Stimulated activated CD8-positive, alpha-beta memory T cell treated with anti-CD3 and anti-CD28 coated beads, Interleukin-12 subunit alpha, Interleukin-12 subunit beta, amount 100 ng/mL, for 24 hours (primary cell): ENCODE data around the gene CCDC33.

Source experiments
- DNase-seq: peaks from one replicate; pipeline ENCODE4 v3.0.0-alpha.2; 2020; ENCODE audit errors: extremely low read depth

CCDC33 gene

DNA sequence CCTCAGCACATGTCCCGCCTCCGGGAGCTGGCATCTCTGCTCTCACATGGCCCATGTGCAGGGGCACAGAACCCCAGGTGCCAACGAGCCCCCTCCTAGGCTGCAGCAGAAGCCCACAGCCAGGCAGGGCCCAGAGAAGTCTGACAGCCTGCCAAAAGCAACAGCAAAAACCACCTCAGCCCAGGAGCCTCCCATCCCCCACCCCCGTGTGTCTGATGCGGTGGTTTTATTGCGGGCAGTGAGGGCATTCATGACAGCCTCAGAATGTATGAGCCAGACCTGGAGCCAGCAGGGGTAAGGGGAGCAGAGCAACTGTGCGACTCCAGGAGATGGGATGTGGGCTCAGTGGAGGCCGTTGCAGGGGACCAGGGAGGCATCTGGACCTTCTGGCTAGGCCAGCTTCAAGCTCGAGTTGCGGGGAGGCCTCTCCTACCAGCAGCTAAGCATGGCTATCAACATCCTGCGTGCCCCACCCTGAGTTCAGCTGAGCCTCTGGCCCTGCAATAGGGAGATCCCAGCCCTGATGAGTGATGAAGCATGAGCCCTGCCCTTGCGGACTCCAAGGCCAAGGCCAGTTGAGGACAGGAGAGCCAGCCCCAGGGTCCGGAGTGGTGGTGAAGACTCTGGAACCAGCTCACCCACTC lies 78.8 kb downstream of the CCDC33 start:
- no peak for DNase-seq

DNA sequence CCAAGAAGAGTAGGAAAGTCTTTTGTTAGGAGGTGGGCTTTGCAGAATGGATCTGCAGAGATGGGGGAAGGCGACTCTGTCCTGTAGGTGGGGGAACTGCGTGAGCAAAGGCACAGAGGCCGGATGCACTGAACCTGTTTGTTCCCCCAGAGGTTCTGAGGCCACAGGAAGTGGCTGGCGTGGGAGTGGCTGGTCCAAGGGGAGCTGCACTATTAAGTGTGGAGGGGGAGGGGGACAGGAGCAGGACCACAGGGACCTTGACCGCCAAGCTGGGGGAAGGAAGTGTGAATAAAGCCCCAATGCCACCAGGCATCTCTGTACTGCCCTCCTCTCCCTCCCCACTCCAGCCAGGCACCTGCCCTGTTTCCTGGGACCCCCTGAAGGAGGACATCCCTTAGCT lies 79.5 kb downstream of the CCDC33 start:
- no peak for DNase-seq

DNA sequence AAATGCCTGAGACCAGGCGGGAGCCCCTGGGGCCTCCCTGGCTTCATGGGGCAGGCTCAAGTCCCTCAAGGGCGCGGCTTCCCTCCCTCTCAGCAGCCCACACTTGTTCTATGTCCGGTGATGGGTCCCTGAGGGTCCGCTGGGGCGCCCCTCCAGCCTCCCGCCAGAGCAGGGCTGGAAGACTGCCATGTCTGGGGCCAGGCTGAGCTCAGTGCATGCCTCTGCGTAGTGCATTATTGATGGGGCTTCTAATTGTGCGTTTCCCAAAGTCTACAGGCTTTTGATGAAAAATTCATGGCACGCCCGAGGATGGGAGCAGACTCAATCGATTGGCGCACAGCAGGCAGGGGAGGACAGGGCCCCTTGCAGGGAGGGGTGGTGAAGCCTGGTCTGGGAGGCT lies 80.0 kb downstream of the CCDC33 start:
- DNase-seq, result no peak

DNA sequence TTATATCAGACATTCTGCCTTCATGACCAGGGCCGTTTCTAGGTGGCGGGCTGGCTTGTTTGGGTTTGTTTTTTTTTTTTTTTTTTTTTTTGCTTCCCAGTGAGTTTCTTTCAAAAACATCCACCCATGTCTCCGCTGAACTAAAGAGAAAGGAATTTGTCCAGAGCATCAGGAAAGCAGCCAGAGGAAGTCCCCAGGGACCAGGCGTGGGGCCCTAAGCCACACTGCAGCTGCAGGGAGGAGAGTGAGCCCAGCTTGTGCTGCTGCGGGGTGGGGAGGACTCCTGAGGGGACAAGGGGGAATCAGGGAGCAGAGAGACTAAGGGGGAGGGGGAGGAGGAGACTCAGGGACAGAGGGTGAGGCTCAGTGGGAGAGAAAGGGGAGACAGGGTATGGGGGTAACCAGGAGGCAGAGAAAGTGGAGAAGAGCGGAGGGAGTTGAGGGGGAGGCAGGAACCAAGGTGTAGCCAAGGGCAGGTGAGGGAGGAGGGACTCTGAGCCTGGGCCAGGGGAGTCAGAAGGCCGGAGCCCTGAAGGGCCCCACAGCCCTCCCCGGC lies 81.8 kb downstream of the CCDC33 start:
- no peak for DNase-seq

DNA sequence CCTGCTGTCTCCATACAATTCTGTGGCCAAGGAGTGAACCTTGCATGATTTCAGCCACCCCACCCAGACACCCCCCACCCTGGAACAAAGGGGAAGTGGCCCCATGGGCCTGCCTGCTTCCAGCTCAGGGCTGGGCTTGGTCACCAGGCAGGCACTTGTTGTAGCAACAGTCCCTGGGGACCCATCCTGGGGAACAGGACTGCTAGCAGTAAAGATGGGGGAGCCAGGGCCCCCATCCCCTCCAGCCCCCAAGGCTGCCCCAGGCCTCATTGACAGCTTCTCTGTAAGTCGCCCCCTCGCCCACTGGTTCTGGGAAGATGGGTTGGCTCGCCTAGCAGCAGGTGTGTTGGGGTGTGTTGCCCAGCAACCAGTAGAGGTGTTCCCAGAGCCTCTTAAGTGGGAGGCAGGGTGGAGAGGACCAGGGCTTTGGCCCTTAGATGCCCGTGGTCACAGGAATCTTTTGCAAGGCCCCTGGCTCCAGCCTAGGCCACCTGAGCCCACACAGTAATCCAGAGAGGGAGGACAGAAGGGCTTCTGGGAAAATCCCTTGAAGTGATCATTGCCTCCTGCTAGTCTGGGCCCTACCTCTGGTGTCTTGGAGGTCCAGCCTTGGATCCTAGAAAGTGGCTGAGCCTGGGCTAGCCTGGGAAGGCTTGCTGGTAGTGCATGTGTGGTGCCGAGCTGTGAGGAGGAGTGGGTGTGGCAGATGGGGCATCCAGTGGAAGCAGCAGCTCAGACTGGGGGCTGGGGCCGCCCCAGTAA lies 82.4 kb downstream of the CCDC33 start:
- DNase-seq, result no peak

DNA sequence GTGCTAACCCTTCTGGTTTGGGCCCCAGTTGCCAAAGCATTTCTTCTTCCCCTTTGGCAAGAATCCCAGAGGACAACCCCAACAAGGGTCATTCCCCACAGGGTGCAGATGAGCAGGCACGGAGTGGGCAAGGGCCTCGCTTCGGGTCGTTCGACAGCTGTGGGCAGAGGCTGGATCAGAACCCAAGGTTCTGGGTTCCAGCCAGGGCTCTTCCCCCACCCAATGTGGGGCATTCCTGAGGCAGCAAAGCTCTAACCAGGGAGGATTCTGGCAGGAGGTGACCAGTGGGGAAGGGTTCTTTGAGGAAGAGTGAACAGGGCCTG lies 83.0 kb downstream of the CCDC33 start:
- DNase-seq, result no peak

DNA sequence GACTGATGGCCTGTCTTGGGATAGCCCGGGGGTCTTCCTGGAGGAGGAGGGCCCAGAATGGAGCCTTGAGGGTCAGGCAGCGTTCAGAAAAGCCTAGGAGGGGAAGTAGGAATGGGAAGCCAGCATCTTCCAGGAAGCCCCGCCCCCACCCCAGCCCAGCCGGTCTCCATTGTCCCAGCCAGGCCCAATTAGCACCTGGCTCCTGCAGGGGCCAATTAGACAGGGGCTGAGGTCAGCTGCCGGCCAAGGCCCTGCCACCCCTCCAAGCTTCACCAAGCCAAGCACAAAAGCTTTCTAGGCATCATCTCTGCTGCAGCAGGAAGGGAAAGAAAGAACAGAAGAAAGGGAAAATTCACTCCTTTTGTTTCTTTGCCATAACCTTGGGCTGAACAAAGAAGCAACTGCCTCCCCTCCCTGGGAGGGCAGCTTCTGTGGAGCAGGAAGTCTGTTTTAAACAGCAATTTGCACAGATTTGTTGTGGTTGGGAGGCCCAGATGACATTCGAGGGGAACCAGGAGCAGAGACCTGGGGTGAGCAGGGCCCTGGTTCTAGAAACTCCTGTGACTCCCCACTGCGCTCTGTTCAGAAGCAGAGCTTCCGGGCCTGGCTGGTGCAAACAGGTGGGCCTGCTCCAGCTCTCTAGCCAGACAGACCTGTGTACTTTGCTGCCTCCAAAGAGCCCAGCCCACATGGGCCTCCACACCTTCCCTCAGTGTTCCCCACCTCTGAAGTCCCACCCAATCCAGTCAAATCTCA lies 83.6 kb downstream of the CCDC33 start:
- no peak for DNase-seq

DNA sequence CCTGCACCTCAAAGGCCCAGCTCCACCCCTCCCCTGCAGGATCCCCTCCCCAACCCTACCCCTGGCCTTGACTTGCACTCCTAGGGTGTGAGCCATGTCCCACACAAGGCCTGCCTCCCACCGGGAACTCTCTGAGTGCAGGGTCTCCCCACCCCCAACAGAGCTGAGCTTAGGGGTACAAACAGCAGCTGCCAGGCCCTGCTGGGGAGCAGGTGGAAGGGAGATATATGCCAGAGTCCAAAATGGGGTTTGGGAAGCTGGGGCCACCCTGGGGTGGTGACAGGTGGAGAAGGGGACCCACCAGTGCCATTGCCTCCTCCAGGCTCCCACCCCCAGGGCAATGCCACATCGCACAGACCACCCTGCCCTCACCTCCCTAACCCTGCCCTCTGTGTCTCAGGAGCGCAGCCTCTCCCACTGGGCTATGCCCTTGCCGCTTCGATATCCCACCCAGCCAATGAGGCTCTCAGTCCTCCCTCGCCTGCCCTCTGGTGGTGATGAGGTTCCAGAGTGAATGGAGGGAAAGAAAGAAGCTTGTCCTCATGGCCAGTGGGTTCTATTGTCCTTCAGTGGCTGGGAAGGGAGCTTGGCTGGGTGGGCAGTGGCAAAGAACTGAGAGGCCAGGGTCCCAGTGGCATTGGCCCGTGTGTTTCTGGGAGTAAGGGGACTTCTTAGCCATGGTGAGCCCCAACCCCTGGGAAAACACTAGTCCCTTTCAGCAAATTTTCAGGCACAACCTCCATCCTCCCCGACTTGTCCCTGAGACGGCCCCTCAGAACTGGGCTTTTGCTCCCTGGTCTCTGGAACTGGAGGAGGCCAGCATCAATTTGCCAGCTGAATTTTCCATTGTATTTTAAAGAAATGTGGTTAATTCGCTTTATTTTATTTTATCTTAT lies 84.5 kb downstream of the CCDC33 start:
- DNase-seq, result no peak

DNA sequence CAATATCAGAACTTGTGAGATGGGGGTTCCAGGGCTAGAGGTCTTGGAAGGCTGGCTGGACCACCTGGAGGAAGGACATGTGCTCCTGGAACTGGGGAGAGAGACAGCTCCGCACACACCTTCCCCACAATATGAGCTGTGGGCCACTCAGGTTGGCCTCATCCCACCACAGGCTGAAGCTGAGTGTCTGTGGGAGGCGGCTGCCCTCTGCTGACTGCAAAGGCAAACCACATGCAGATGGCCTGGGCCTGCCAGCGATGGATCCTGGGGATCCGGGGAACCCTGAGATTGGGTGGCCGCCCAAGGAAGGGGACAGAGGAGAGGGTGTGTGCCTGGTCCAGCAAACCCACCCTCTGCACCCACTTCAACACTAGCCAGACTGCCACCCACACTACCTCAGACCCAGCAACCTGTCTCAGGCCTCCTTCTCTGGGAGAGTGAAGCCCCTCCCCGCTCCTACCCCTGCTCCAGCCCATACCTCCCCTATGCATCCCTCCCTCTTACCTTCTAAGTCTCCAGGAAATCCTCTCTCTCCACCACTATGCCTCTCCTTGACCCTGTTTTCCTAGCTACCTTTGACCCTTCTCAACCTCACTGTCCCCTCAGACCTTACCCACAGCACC lies 86.5 kb downstream of the CCDC33 start:
- DNase-seq, result peak; percentile 25

DNA sequence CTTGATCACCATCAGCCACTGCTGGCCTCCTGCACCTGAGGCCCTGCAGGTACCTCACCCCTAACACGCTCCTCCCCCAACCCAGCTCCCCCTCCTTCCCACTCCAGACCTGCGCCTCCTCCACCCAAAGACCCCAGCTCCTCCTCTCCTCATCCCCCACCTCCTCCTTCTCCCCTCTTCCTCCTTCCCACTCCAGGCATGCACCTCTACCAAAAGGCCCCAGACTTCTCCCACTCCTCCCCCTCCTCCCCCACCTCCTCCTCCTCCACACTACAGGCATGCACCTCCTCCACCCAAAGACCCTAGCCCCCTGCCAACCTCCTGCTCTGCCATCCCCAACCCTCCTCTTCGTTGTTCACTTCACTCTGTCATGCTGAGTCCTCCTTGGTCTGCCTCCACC lies 88.6 kb downstream of the CCDC33 start:
- no peak for DNase-seq

DNA sequence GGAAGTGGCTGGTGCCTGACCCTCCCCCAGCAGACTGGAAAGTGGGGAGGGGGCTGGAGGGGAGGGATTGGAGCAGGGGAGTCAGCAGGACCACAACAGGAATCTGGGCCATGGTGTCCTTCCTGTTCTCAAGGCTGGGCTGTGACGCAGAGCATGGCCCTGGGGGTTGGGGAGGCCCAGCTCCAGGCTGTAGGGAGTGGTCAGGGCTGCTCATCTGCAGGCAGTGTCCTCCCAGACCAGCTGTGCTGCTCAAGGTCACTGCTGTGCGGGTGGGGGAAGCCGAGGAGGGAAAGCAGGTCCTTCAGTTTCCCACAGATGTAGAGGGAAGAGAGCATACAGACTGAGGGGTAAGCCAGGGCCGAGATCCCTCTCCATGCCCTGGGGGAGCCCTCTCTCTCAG lies 90.6 kb downstream of the CCDC33 start:
- no peak for DNase-seq

DNA sequence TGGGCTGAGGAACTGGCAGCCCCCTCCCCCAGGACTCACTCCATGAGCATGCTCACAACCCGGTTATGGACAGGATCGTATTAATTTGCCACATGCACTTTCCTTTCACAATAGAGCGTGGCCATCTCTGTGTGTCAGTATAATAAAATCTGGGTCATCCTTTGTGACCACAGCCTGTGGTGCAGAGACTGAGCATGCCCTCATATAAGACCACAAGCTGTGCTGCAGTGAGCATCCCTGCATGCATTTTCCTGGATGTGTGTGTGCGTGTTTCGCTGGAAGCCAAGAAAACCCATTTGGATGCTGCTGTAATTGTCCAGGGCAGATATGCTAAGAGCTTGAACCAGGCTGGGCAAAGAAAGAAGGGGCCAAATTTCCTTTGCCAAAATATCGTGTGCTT lies 91.6 kb downstream of the CCDC33 start:
- no peak for DNase-seq

DNA sequence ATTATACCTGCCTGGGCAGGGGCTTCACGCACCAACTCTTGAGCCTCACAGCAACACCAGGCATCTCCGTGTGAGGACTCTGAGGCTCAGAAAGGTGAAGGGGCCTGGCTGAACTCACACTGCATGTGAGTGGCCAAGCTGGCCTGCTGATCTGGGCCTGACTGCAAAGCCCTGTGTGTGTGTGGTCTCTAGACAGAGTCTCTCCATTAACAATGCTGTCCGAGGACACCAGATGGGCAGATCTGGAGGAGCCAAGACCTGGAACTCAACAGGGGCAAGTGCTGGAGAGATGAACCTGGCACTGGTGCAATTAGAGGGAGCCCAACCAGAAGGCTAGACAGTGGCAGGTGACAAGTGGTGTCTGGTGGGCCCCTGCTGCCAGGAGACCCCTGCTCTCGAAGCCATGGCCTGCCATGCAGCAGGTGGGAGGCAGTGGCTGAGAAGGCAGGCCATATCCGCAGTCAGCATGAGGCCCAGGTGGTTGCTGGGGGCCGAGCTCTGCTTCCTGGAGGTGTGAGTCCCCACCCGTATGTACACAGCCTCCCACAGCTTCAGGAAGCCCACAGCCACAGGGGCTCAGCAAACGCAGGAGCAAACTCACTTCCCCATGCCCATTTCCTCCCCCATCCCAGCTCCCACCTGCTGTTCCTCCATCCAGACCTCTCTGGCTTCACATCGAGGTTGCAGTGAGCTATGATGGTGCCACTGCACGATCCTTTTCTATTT lies 92.4 kb downstream of the CCDC33 start:
- no peak for DNase-seq

DNA sequence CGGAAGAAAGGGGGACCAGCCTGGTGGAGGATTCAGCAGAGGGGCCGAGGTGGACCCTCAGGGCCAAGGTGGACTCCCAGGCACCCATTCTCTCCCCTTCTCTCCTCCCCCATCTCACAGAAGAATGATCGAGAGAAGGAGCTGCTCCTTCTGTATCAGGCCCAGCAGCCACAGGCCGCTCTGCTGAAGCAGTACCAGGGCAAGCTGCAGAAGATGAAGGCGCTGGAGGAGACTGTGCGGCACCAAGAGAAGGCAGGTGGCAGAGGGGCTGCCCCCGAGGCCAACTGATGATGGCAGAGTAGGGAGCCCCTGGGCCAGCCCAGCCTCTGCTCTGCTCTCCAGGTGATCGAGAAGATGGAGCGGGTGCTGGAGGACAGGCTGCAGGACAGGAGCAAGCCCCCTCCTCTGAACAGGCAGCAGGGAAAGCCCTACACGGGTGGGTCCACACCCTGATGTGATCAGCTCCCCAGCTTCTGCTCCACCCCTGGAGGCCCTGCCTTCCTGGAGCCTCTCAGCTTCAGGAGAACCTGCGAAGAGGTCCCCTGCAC lies 94.8 kb downstream of the CCDC33 start:
- no peak for DNase-seq

DNA sequence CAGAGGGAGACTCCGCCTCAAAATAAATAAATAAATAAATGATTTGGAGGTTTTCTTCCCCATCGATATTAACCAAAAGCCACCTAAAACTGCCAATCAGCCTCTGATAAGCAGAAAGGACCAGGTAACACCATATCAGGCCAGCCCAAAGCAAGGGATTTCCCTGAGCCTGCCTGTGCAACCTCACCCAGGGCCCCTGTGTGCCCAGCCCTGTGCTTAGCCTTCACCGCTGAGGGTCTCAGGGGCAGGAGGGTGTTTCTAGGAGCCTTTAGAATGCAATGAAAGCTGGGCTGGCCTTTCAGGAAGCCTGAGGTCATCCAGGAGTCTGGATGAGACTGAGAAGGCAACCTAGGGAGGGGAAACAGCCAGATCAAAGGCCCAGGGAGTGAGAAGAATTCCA lies 95.9 kb downstream of the CCDC33 start:
- DNase-seq, result no peak

DNA sequence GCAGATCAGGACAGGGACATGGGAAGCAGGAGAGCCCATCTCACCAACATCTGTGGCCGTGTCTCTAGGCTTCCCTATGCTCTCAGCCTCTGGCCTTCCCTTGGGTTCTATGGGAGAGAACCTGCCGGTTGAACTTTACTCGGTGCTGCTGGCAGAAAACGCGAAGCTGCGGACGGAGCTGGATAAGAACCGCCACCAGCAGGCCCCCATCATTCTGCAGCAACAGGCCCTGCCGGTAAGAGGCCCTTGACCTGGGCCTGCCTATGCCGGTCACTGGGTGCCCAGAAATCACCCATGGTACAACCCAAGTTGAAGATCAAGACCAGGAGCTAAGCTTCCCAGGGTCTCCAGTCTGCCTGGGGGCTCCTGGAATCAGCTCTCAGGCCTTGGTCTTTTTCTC lies 96.5 kb downstream of the CCDC33 start:
- DNase-seq, result no peak

DNA sequence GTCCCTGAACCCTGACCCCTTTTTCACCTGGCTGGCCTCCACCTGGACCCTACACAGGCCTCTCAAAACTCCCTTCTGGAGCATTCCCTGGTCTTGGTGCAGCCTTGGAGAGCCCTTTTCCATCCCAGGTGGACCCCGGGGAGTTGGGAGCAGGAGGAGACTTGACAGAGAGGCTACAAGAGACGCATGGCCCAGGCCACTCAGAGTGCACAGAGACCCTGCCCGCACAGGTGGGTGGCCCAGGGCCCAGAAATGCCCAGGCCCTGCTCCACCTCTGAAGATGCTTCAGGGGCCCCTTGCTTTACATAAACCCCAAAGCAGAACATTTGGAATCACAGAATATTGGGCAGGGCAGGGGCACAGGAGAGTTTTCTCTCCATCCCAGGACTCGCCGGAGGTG lies 97.0 kb downstream of the CCDC33 start:
- no peak for DNase-seq

DNA sequence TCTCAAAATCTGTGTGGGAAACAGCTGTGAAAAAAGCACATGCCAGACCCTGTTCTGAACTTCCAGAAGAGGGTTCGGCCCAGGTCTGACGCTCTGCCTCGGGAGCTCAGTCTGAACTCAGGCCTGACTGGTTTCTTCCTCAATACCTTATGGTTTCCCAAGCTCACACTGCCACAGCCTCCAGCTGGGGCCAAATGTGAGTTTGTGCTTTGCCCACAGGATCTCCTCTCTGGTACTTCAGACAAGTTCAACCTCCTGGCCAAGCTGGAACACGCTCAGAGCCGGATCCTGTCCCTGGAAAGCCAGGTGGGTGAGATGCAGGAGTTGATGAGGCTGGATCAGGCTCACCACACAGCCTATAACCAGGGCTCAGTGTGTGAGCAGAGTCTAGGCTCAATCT lies 97.5 kb downstream of the CCDC33 start:
- no peak for DNase-seq

DNA sequence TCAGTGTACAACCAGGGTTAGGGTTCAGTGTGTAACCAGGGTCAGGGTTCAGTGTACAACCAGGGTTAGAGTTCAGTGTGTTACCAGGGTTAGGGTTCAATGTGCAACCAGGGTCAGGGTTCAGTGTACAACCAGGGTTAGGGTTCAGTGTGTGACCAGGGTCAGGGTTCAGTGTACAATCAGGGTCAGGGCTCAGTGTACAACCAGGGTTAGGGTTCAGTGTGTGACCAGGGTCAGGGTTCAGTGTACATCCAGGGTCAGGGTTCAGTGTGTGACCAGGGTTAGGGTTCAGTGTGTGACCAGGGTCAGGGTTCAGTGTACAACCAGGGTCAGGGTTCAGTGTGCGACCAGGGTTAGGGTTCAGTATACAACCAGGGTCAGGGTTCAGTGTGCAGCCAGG lies 98.0 kb downstream of the CCDC33 start:
- no peak for DNase-seq

DNA sequence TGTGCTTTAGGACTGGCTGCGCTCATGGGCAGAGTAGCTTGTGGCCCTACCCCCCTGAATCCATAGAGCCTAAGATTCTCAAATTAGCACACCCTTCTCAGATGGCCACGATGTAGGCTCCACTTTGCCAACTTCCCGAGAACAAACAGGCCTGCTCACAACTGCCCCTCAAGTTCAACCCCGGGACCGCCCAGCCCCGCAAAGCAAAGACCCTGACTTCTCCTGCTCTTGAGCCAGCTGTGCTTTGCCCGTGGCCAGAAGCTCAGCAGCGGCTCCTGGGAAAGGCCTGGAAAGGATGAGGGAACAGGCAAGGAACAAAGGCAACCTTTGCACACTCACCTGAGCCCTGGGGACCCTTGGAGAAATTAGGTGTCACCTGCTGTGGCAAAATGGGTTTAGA lies 99.3 kb downstream of the CCDC33 start:
- DNase-seq, result no peak
